ENCODE results near the gene ZDHHC20. TPM values are rescaled to one million over a fixed set of nuclear protein-coding genes. Genes with fewer than 3 reads are reported as not detected.
A peak's percentile ranks its signal among the peaks of the same experiment; 100 is the strongest.

ZDHHC20 gene
- total RNA-seq, 2 experiments from 2014 or later = 39.6 to 60.1 TPM

DNA sequence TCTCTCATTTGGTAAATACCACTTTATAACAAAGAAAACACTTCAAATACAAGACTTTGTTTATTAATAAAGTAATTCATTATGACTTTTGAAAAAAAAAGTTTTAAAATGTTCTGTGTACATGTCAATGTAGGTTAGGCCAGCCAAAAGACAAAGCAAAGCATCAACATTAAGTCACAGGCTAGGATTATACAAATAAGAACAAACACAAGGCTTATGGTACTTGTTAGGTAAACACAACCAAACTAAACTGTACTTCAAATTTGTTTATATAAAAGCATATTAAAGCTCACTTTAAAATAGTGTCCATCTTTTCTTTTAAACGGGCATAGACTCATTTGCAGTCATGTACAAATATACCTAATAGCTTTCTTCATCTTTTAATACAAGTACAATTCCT, 86.6 kb downstream of the ZDHHC20 start:
- TF ChIP-seq EZH2phosphoT487 (IDR thresholded peaks at IDR 0.05; ENCODE audit: borderline replicate concordance, low read depth, low read length) = no peak
- TSS peak; percentile 48 for BruUV-seq (replicated peaks)
- ChIA-PET CTCF (ENCODE audit: unreplicated experiment) (no interaction called here), POLR2A (interaction anchor here (0.6 to 0.9 kb wide), 2 partner anchors 9 to 12 kb away, joined by 3 read pairs; no protein-coding TSS in a partner anchor)
- Histone ChIP-seq H4K20me1 (ENCODE audit: insufficient read depth, low read length) (no peaks in the 10 kb centered on the region), H3K9me2 (ENCODE audit: insufficient read depth, low read length) (no peaks in the 10 kb centered on the region), H3K27ac (ENCODE audit: low read depth, low read length, poor library complexity, severe bottlenecking) (no peak overlapping the region), H3K4me1 (ENCODE audit: insufficient read depth, low read length, poor library complexity, severe bottlenecking) (no peaks in the 10 kb centered on the region), H2AFZ (ENCODE audit: low read length) (no peak overlapping the region), H3K9me3 (ENCODE audit: low read length) (no peaks in the 10 kb centered on the region), H3K4me3 (ENCODE audit: low read depth, low read length, poor library complexity, severe bottlenecking) (no peak overlapping the region), H3K79me2 (ENCODE audit: insufficient read depth, low read depth, low read length) (no peaks in the 10 kb centered on the region), H3K36me3 (ENCODE audit: insufficient read depth, low read length) (peaks cover 20% of the 10 kb centered on the region), H3K4me2 (ENCODE audit: low read length) (no peak overlapping the region)
- DNase-seq (ENCODE audit: low spot score) = no peak
- intact Hi-C loops (cut with micrococcal nuclease; ENCODE audit: unreplicated experiment) = no loop called here

DNA sequence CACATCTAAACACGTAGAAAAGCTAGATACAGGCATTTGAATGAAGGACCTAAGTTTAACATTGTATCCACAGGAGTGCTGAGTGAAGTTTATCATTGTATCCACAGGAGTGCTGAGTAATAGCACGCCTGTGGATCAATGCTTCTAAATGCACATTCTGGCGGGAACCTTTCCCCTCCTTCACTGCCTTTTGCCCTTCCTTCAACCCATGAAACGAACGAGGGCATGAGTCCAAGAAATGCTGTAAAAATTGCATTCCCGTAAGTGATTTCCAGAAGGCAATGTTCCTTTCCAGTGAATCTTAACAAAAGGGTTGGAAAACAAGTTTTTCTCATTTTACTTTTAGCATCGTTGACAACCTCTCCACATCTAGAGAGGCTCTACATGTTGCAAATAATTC, 88.1 kb downstream of the ZDHHC20 start:
- H3K4me1 ChIP-seq (ENCODE audit: insufficient read depth, low read length, poor library complexity, severe bottlenecking) = no peaks in the 10 kb centered on the region
- CTCF ChIA-PET (ENCODE audit: unreplicated experiment) = no interaction called here

DNA sequence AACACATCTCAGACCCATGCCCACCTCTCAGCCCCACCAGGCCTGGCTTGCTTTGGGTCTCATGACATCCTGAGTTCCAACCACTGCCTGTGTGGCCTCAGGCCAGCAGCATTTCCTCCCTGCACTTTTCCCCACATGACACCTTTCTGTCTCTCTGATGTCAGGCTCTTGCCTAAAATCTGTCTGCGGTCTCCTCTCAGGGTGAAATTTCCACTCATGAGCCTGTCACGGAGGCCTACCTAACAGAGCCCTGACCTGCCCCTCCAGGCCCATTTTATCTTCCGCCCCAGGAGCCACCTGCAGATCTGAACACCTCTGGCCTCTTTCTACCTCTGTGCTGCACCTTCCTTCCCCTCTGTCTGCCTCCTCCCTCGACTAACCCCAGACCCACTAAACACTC, 93.5 kb downstream of the ZDHHC20 start:
- no peaks in the 10 kb centered on the region for H3K79me2 ChIP-seq (ENCODE audit: insufficient read depth, low read depth, low read length)
- no peak overlapping the region for H3K4me2 ChIP-seq (ENCODE audit: low read length)
- H3K9me2 ChIP-seq (ENCODE audit: insufficient read depth, low read length) = no peaks in the 10 kb centered on the region
- no TSS peak for BruUV-seq (replicated peaks)
- CTCF ChIA-PET (ENCODE audit: unreplicated experiment) = no interaction called here
- POLR2A ChIA-PET = no interaction called here
- H3K9me3 ChIP-seq (ENCODE audit: low read length) = no peaks in the 10 kb centered on the region
- no peak for TF ChIP-seq EZH2phosphoT487 (IDR thresholded peaks at IDR 0.05; ENCODE audit: borderline replicate concordance, low read depth, low read length)
- TF ChIP-seq, protein P1, sequence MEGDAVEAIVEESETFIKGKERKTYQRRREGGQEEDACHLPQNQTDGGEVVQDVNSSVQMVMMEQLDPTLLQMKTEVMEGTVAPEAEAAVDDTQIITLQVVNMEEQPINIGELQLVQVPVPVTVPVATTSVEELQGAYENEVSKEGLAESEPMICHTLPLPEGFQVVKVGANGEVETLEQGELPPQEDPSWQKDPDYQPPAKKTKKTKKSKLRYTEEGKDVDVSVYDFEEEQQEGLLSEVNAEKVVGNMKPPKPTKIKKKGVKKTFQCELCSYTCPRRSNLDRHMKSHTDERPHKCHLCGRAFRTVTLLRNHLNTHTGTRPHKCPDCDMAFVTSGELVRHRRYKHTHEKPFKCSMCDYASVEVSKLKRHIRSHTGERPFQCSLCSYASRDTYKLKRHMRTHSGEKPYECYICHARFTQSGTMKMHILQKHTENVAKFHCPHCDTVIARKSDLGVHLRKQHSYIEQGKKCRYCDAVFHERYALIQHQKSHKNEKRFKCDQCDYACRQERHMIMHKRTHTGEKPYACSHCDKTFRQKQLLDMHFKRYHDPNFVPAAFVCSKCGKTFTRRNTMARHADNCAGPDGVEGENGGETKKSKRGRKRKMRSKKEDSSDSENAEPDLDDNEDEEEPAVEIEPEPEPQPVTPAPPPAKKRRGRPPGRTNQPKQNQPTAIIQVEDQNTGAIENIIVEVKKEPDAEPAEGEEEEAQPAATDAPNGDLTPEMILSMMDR (conservative IDR thresholded peaks at IDR 0.05; ENCODE audit: low read length) = no peak
- no peak overlapping the region for H2AFZ ChIP-seq (ENCODE audit: low read length)
- H3K4me3 ChIP-seq (ENCODE audit: low read depth, low read length, poor library complexity, severe bottlenecking) = no peak overlapping the region
- no peaks in the 10 kb centered on the region for H3K36me3 ChIP-seq (ENCODE audit: insufficient read depth, low read length)
- no peak overlapping the region for H3K27ac ChIP-seq (ENCODE audit: low read depth, low read length, poor library complexity, severe bottlenecking)
- DNase-seq (ENCODE audit: low spot score) = no peak
- intact Hi-C loops (cut with micrococcal nuclease; ENCODE audit: unreplicated experiment) = no loop called here
- H3K4me1 ChIP-seq (ENCODE audit: insufficient read depth, low read length, poor library complexity, severe bottlenecking) = no peaks in the 10 kb centered on the region
- H4K20me1 ChIP-seq (ENCODE audit: insufficient read depth, low read length) = no peaks in the 10 kb centered on the region

More for the DNA sequence above, 88.1 kb downstream of the ZDHHC20 start:
- POLR2A ChIA-PET = no interaction called here
- TF ChIP-seq, protein P1 (conservative IDR thresholded peaks at IDR 0.05; ENCODE audit: low read length) = no peak
- no peak for TF ChIP-seq EZH2phosphoT487 (IDR thresholded peaks at IDR 0.05; ENCODE audit: borderline replicate concordance, low read depth, low read length)
- H3K79me2 ChIP-seq (ENCODE audit: insufficient read depth, low read depth, low read length) = no peaks in the 10 kb centered on the region
- H3K27ac ChIP-seq (ENCODE audit: low read depth, low read length, poor library complexity, severe bottlenecking) = no peak overlapping the region
- intact Hi-C loops (cut with micrococcal nuclease; ENCODE audit: unreplicated experiment) = no loop called here
- no peaks in the 10 kb centered on the region for H3K9me3 ChIP-seq (ENCODE audit: low read length)
- H3K36me3 ChIP-seq (ENCODE audit: insufficient read depth, low read length) = peaks cover 17% of the 10 kb centered on the region
- H4K20me1 ChIP-seq (ENCODE audit: insufficient read depth, low read length) = no peaks in the 10 kb centered on the region
- DNase-seq (ENCODE audit: low spot score) = no peak
- no peak overlapping the region for H3K4me3 ChIP-seq (ENCODE audit: low read depth, low read length, poor library complexity, severe bottlenecking)
- H3K9me2 ChIP-seq (ENCODE audit: insufficient read depth, low read length) = no peaks in the 10 kb centered on the region
- no peak overlapping the region for H2AFZ ChIP-seq (ENCODE audit: low read length)
- H3K4me2 ChIP-seq (ENCODE audit: low read length) = no peak overlapping the region
- no TSS peak for BruUV-seq (replicated peaks)
